HCT116 (cell line): ENCODE data around the gene MICALL2. TPM values are rescaled to one million over a fixed set of nuclear protein-coding genes. Genes with fewer than 3 reads are reported as not detected.

ENCODE experiments used
- ATAC-seq: fragments of 200-7000 bp; cut with Tn5 transposase; 2 replicates; pipeline ENCODE4 v1.9.1; 2020; ENCODE audit warnings: mild to moderate bottlenecking, moderate library complexity
- BruUV-seq: library from RNA; stranded (reverse); fragments of 400-500 nt; replicated peaks from 2 replicates; lab custom pipeline; 2021; lab: Mats Ljungman, UMichigan
- CTCF ChIA-PET: fragments of 300-600 bp; sonication (Branson Sonifier 250); formaldehyde crosslinking; loops from one replicate; lab custom pipeline; 2021; ENCODE audit warnings: antibody characterized with exemption; lab: Charles Lee
- POLR2A ChIA-PET: fragments of 300-600, 350-600 bp; sonication (Branson Sonifier 250); formaldehyde crosslinking; loops from one replicate; lab custom pipeline; 2021; ENCODE audit warnings: antibody characterized with exemption; lab: Charles Lee
- RAD21 ChIA-PET, 2 experiments: fragments of 300-600 bp; sonication (Branson Sonifier 250); formaldehyde crosslinking; loops; one replicate each; lab custom pipeline; 2023; ENCODE audit warnings: low total read pairs in 2 of 2; ENCODE audit not compliant: uncharacterized antibody in 2 of 2, unreplicated experiment in 2 of 2, low non-redundant PET in 1 of 2; lab: Charles Lee
- DNase-seq: peaks from one replicate; pipeline ENCODE4 v3.0.0-alpha.2; 2010; ENCODE audit warnings: low read depth, low spot score
- H2AFZ ChIP-seq: fragments of 200-600 bp; shearing (Covaris generic), sonication (generic); 2 replicates; pipeline ENCODE4 v1.6.1; 2017; ENCODE audit warnings: low read depth, mixed run types, mixed read lengths, antibody characterized with exemption, low read length; ENCODE audit not compliant: poor library complexity, severe bottlenecking
- H3K27ac ChIP-seq: 2 replicates; pipeline ENCODE4 v1.5.1; 2012; ENCODE audit warnings: low read depth, low read length
- H3K27me3 ChIP-seq: fragments of 200-600 bp; sonication (generic); 2 replicates; pipeline ENCODE4 v1.6.1; 2016; ENCODE audit warnings: mixed run types, low read length, mixed read lengths; ENCODE audit not compliant: insufficient read depth
- H3K36me3 ChIP-seq, 2 experiments: fragments of 200-500 bp in 1 of 2; fragments of 200-600 bp in 1 of 2; sonication (Bioruptor generic) in 1 of 2; sonication (generic) in 1 of 2; 2 replicates each; pipeline versions ENCODE4 v1.5.1 to v1.6.1; 2014 to 2016; ENCODE audit warnings: low read length in 2 of 2, inconsistent platforms in 1 of 2, mixed read lengths in 1 of 2, mixed run types in 1 of 2; ENCODE audit not compliant: insufficient read depth in 2 of 2, control insufficient read depth in 1 of 2
- H3K4me1 ChIP-seq, 2 experiments: fragments of 200-600 bp in 1 of 2; sonication (generic) in 1 of 2; 2 replicates each; pipeline versions ENCODE4 v1.5.1 to v1.6.1; 2012 to 2017; ENCODE audit warnings: low read length in 2 of 2, inconsistent platforms in 1 of 2, mild to moderate bottlenecking in 1 of 2, mixed read lengths in 1 of 2, mixed run types in 1 of 2, moderate library complexity in 1 of 2; ENCODE audit not compliant: insufficient read depth in 2 of 2, control insufficient read depth in 1 of 2
- H3K4me2 ChIP-seq: fragments of 200-600 bp; sonication (generic); 2 replicates; pipeline ENCODE4 v1.6.1; 2017; ENCODE audit warnings: mixed run types, low read length, mixed read lengths
- H3K4me3 ChIP-seq, 2 experiments: fragments of 200-600 bp in 1 of 2; sonication (generic) in 1 of 2; replicated peaks in 1 of 2; 2 replicates each; pipeline ENCODE4 v1.5.1; 2011 to 2016; ENCODE audit warnings: low read length in 2 of 2, control low read depth in 1 of 2, low read depth in 1 of 2, mild to moderate bottlenecking in 1 of 2, mixed read lengths in 1 of 2, mixed run types in 1 of 2
- H3K79me2 ChIP-seq: fragments of 200-600 bp; sonication (generic); 2 replicates; pipeline ENCODE4 v1.6.1; 2017; ENCODE audit warnings: mild to moderate bottlenecking, mixed run types, low read length, moderate library complexity, mixed read lengths; ENCODE audit not compliant: insufficient read depth
- H3K9ac ChIP-seq: fragments of 200-600 bp; sonication (generic); 2 replicates; pipeline ENCODE4 v1.6.1; 2016; ENCODE audit warnings: low read length, mixed read lengths
- H3K9me2 ChIP-seq: fragments of 200-600 bp; sonication (generic), shearing (Covaris generic); 2 replicates; pipeline ENCODE4 v1.6.1; 2017; ENCODE audit warnings: mixed run types, mild to moderate bottlenecking, moderate library complexity; ENCODE audit not compliant: insufficient read depth
- H3K9me3 ChIP-seq, 2 experiments: fragments of 200-500 bp in 1 of 2; fragments of 200-600 bp in 1 of 2; sonication (Bioruptor generic) in 1 of 2; sonication (generic) in 1 of 2; 2 replicates each; pipeline ENCODE4 v1.6.1; 2014 to 2017; ENCODE audit warnings: low read length in 2 of 2, mixed read lengths in 2 of 2, inconsistent platforms in 1 of 2, low read depth in 1 of 2, mild to moderate bottlenecking in 1 of 2, mixed run types in 1 of 2, moderate library complexity in 1 of 2; ENCODE audit not compliant: control insufficient read depth in 1 of 2, insufficient read depth in 1 of 2
- H4K20me1 ChIP-seq: fragments of 200-600 bp; sonication (generic), shearing (Covaris generic); 2 replicates; pipeline ENCODE4 v1.6.1; 2017; ENCODE audit warnings: mixed run types, mild to moderate bottlenecking, moderate library complexity; ENCODE audit not compliant: insufficient read depth
- CBX3 ChIP-seq: IDR thresholded peaks from 2 replicates; pipeline ENCODE4 v1.6.1; 2012; ENCODE audit warnings: low read depth
- CEBPB ChIP-seq: IDR thresholded peaks from 2 replicates; pipeline ENCODE4 v1.6.1; 2012; ENCODE audit warnings: low read depth
- EGR1 ChIP-seq: IDR thresholded peaks from 2 replicates; pipeline ENCODE4 v1.6.1; 2012; ENCODE audit warnings: low read depth
- ELF1 ChIP-seq: IDR thresholded peaks from 2 replicates; pipeline ENCODE4 v1.6.1; 2012; ENCODE audit warnings: low read depth, borderline replicate concordance
- POLR2A ChIP-seq: IDR thresholded peaks from 2 replicates; pipeline ENCODE4 v1.7.0; 2011; ENCODE audit warnings: borderline replicate concordance; ENCODE audit not compliant: insufficient read depth, insufficient read length; ENCODE audit errors: extremely low read depth
- SRF ChIP-seq: IDR thresholded peaks from 2 replicates; pipeline ENCODE4 v1.6.1; 2012; ENCODE audit warnings: low read depth
- TCF7L2 ChIP-seq: IDR thresholded peaks from 2 replicates; pipeline ENCODE4 v1.7.0; 2011; ENCODE audit warnings: borderline replicate concordance, inconsistent platforms; ENCODE audit not compliant: insufficient read depth, insufficient read length; ENCODE audit errors: extremely low read depth
- ZFX ChIP-seq: fragments of 450-650 bp; IDR thresholded peaks from 2 replicates; pipeline ENCODE4 v1.6.1; 2017
- ZNF274 ChIP-seq: fragments of 200-500 bp; sonication (Bioruptor generic); IDR thresholded peaks from 2 replicates; pipeline ENCODE4 v1.6.1; 2014; ENCODE audit warnings: mild to moderate bottlenecking, low read depth, low read length, inconsistent platforms
- intact Hi-C: fragments of 100-400 bp; cut with micrococcal nuclease; formaldehyde crosslinking; loops from 2 replicates; pipeline ENCODE4 v1.10.0; 2022
- total RNA-seq: library from RNA; stranded (reverse); gene quantifications from one replicate; pipeline ENCODE4 v1.2.1, GENCODE V29; 2021; ENCODE audit not compliant: unreplicated experiment
- TF ChIP-seq, protein P1 (sequence below): IDR thresholded peaks from 2 replicates; pipeline ENCODE4 v1.6.1; 2012
- TF ChIP-seq, protein P2 (sequence below): IDR thresholded peaks from 2 replicates; pipeline ENCODE4 v1.6.1; 2012
- TF ChIP-seq, protein P3 (sequence below): IDR thresholded peaks from 2 replicates; pipeline ENCODE4 v1.6.1; 2011; ENCODE audit warnings: mild to moderate bottlenecking, low read length, moderate library complexity; ENCODE audit not compliant: insufficient replicate concordance; ENCODE audit errors: extremely low read depth
- TF ChIP-seq, protein P4 (sequence below): IDR thresholded peaks from 2 replicates; pipeline ENCODE4 v1.6.1; 2012; ENCODE audit warnings: low read depth

The MICALL2 gene
- total RNA-seq, 1 experiment from 2014 or later: 60.7 TPM

DNA sequence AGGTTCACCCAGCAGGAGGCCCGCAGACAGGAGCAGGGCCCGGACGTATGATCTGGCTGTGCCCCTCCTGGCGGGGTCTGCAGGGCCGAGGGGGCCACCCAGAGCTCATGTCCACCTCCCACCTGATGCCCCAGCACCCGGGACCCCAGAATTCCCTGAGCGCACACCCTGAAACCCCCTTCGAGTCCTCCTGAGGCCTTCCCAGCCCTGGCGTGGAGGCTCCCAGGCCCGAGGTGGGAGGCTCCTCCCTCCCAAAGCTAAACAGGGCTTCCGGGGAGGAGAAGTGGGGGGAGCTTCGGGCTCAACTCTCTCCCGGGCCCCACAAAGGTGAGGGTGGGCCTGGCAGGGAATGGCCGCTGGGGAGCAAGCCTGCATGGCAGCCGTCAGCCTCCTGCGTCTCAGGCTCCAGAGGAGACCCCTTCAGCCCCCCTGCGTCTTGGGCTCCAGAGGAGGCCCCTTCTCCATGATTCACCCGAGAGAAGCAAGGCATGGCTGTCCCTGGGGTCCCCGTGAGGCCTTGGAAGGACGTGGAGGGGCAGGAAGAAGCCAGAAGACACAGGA lies 30.2 kb downstream of the MICALL2 start:
- POLR2A ChIA-PET: no interaction called here
- RAD21 ChIA-PET: no interaction called here
- CTCF ChIA-PET: no interaction called here

More for the DNA sequence above, 30.2 kb downstream of the MICALL2 start:
- no peak overlapping the region for H3K4me2 ChIP-seq
- no peaks in the 10 kb centered on the region for H3K79me2 ChIP-seq
- no peak overlapping the region for H3K27ac ChIP-seq
- no peaks in the 10 kb centered on the region for H4K20me1 ChIP-seq
- no peak for ATAC-seq
- intact Hi-C loops: no loop called here
- BruUV-seq: no TSS peak
- no peaks in the 10 kb centered on the region for H3K36me3 ChIP-seq
- H3K9ac ChIP-seq: no peak overlapping the region
- no peaks in the 10 kb centered on the region for H3K9me3 ChIP-seq
- no peak overlapping the region for H3K4me3 ChIP-seq
- H2AFZ ChIP-seq: no peak overlapping the region
- TF ChIP-seq, protein P1, sequence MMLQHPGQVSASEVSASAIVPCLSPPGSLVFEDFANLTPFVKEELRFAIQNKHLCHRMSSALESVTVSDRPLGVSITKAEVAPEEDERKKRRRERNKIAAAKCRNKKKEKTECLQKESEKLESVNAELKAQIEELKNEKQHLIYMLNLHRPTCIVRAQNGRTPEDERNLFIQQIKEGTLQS: no peak
- no peak for TF ChIP-seq SRF
- no peak for TF ChIP-seq TCF7L2
- TF ChIP-seq, protein P2, sequence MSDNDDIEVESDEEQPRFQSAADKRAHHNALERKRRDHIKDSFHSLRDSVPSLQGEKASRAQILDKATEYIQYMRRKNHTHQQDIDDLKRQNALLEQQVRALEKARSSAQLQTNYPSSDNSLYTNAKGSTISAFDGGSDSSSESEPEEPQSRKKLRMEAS: no peak
- no peak for TF ChIP-seq CBX3
- TF ChIP-seq ZFX: no peak; the same call in 1 of the 2 replicates
- TF ChIP-seq, protein P3, sequence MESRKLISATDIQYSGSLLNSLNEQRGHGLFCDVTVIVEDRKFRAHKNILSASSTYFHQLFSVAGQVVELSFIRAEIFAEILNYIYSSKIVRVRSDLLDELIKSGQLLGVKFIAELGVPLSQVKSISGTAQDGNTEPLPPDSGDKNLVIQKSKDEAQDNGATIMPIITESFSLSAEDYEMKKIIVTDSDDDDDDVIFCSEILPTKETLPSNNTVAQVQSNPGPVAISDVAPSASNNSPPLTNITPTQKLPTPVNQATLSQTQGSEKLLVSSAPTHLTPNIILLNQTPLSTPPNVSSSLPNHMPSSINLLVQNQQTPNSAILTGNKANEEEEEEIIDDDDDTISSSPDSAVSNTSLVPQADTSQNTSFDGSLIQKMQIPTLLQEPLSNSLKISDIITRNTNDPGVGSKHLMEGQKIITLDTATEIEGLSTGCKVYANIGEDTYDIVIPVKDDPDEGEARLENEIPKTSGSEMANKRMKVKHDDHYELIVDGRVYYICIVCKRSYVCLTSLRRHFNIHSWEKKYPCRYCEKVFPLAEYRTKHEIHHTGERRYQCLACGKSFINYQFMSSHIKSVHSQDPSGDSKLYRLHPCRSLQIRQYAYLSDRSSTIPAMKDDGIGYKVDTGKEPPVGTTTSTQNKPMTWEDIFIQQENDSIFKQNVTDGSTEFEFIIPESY: no peak
- TF ChIP-seq POLR2A: no peak
- no peak for TF ChIP-seq ZNF274
- no peak for TF ChIP-seq EGR1
- TF ChIP-seq CEBPB: no peak
- no peak for TF ChIP-seq ELF1
- TF ChIP-seq, protein P4, sequence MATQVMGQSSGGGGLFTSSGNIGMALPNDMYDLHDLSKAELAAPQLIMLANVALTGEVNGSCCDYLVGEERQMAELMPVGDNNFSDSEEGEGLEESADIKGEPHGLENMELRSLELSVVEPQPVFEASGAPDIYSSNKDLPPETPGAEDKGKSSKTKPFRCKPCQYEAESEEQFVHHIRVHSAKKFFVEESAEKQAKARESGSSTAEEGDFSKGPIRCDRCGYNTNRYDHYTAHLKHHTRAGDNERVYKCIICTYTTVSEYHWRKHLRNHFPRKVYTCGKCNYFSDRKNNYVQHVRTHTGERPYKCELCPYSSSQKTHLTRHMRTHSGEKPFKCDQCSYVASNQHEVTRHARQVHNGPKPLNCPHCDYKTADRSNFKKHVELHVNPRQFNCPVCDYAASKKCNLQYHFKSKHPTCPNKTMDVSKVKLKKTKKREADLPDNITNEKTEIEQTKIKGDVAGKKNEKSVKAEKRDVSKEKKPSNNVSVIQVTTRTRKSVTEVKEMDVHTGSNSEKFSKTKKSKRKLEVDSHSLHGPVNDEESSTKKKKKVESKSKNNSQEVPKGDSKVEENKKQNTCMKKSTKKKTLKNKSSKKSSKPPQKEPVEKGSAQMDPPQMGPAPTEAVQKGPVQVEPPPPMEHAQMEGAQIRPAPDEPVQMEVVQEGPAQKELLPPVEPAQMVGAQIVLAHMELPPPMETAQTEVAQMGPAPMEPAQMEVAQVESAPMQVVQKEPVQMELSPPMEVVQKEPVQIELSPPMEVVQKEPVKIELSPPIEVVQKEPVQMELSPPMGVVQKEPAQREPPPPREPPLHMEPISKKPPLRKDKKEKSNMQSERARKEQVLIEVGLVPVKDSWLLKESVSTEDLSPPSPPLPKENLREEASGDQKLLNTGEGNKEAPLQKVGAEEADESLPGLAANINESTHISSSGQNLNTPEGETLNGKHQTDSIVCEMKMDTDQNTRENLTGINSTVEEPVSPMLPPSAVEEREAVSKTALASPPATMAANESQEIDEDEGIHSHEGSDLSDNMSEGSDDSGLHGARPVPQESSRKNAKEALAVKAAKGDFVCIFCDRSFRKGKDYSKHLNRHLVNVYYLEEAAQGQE: no peak
- H3K27me3 ChIP-seq: no peaks in the 10 kb centered on the region
- peaks cover 0 to 9% of the 10 kb centered on the region in 2 experiments; a peak in 2 of 4 replicates for H3K4me1 ChIP-seq
- no peak for DNase-seq
- H3K9me2 ChIP-seq: no peaks in the 10 kb centered on the region
